GM19025 (cell line): ENCODE results near the gene COMMD9.
"Not testable (repeated sequence)": the region's sequence is repeated elsewhere in the genome, so short reads cannot be mapped to it uniquely, and the experiment has no call there.

Experiments used
- ATAC-seq: cut with Tn5 transposase; IDR thresholded peaks from one replicate; pipeline ENCODE4 v1.9.1; 2021; ENCODE audit warnings: mild to moderate bottlenecking, low read depth, moderate library complexity; ENCODE audit not compliant: unreplicated experiment

COMMD9 gene

DNA sequence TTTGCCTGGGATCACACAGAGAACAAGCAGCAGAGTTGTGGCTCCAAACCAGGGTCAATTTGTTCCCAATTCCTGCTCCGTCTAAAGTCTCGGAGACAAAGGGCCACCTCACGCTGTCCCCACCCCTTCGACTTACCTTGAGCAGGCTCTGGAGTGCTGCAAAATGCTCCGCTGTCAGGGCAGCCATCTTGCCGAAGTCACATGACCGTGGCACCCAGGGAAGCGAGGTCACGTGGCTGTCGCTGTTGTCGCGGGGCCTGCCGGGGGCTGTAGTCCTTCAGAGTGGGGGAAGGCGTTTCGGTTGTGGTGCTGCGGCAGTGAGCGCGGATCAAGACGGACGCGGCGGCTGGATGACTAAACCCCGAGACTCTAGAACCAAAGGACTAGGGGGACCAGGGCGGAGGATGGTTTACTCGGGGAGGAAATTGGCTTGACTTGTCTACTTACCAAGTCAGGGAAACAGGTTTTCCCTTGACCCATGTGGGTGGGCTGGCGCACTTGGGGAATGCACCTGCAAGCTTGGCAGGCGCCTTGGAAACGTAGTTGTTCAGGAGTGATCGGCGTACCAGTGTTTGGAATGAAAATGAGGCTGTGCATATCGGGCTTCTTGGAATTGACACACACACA is at the start of gene COMMD9:
Gene COMMD9, minus strand, starts transcription at position 199 of the 627 bp plus-strand sequence. Its CDS starts 12 bp downstream, at position 187.
- peak; percentile 99 for ATAC-seq

DNA sequence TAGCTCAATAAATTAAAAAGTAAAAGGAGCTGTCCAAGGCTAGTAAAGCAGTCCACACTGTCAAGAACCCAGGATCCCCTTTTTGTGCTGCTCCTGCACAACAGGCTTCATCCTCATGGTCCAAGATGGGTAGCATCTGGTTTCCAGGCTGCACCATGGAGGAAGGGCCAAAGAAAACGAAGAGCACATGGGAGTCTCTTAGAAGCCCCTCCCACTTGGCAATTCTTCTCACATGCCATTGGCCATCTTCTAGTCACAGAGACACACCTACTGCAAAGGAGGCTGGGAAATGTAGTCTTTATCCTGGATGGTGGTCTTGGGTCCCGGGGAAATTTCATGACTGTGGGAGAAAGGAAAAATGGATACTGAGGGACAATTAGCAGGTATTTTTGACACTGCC is 44.7 kb upstream of the COMMD9 start:
- ATAC-seq = no peak

DNA sequence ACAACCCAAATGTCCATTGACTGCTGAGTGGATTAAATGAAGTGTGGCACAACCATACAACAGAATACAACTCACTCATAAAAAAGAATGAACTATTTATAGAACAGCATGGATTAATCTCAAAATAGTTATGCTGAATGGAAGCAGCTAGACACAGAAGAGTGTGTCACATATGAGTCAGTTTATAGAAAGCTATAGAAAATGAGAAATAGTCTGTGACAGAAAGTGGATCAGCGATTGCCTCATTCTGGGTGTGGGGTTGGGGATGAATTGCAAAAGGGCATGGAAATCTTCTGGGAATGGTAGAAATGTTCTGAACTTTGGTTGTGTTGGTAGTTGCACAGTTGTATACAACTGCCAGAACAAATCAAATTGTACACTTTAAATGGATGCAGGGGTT is 44.2 kb upstream of the COMMD9 start:
- no peak for ATAC-seq

DNA sequence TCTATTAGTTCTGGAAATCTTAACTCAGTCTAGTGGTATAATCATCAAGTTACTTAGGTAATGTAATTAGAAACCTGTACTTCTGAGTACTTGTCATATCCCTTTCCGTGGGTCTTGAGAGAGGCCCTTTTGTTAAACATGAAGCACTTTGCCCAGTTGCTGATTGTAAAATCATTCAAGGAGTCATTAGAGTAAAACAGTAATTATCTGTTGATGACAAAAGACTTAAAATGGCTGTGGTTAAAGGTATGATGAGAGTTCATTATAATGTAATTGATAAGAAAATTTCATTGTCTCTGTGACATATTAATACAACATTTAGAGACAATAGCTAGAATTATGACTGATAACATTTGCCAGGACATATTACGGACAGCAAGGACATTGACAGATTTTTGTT is 41.2 kb upstream of the COMMD9 start:
- ATAC-seq = no peak

DNA sequence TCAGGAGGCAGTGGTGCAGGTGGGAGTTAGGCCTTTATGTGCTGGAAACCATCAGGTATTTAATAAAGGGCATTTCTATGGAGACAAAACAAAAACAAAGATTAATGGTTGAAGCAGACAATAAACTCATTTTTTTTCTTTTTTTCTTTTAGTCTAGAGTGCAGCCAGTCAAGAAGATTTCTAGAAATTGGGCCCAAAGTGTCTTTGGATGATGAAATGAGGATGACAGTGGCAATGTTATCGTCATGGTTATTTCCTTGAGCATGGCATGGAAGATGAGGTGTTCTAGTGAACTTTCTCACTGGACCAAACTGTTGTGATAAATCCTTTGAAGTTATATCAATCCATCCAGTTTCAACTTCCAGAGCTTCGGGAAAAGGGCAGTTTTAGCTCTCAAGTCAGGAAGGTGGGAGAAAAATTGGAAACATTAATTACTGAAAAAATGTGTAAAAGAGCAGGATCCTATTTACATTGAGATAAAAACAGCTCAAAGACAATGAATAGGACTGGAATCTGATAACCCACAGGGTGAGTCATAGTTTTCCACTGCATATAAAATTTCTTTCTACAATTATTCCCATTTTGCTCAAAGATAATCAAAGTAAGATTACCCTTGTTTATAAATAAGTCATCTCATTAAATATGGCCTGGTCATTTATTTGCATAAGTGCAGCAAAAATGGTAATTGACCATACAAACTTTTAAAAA is 39.9 kb upstream of the COMMD9 start:
- ATAC-seq = no peak

DNA sequence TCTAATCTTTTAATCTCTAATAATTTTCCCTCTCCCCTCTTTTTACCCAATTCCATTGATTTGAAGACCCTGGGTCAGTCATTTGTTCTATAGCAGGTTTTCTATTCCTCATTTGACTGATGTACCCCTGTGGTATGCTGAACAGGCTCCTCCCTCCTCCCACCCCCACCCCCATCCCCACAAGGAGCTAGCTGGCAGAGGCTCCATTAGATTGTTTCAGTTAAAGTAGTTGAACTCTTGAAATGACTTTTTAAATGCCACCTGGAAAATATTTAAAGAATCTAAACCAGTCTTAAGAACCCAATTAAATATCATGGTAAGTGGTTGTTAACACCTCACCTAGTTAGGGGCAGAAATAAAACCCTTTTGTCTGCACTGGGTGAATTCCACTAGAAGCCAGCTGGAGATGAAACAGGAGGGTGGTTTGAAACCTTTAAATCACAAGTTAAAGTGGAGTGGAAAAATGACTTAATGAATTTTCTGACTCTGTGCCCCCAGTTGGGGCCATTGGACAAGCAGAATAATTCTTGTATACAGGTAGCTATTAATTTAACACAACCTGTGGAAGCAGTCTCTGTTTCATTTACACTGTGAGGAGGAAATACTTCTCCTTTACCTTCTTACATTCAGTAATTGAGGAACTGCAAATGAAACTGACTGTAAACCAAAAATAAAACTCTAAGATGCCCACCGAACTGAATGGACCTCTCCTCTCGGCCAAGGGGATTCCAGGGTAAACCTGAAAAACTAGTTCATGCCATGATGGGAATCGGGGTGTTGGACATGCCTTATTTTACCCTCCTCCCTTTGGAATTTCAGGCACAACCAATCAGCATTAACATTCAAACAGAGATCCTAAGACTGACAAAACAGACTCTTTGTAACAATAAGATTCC is 37.5 kb upstream of the COMMD9 start:
- ATAC-seq = peak; percentile 55

DNA sequence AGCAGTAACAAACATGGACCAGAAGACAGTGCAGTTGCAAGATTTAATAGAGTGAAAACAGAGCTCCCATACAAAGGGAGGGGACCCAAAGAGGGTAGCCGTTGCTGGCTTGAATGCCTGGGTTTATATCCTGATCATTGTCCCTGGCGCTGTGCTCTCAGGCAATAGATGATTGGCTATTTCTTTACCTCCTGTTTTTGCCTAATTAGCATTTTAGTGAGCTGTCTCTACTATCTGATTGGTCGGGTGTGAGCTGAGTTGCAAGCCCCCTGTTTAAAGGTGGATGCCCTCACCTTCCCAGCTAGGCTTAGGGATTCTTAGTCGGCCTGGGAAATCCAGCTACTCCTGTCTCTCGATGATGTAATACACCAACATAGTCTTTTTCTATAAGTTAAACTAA is 36.2 kb upstream of the COMMD9 start:
- not testable (repeated sequence) for ATAC-seq

DNA sequence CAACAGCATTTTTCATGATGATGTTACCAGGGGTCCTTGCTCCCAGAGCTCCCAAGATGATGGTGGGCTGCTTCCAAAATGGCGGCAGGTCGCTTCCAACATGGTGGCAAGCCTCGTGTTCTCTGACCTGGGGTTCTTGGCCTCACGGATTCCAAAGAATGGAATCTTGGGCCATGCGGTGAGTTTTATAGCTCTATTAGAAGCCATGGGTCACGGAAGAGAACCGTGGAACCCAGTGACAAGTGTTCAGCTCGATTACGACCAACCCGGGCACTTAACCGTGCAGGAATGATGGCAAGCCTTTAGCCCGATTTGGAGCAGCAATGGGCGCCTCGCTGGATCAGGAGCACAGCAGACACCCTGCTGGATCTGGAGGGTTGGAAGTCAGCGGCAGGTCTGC is 35.7 kb upstream of the COMMD9 start:
- not testable (repeated sequence) for ATAC-seq

DNA sequence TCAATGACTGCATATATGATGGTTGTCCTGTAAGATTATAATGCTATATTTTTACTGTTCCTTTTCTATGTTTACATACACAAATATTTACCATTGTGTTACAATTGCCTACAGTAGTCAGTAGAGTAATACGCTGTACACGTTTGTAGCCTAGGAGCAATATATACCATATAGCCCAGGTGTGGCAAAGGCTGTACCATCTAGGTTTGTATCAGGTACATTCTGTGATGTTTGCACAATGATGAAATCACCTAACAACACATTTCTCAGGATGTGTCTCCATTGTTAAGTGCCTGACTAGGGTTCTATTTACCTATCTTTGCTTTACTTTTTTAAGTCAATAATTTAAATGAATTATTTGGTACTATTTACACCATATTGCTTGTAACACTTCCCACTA is 28.8 kb upstream of the COMMD9 start:
- ATAC-seq = no peak

DNA sequence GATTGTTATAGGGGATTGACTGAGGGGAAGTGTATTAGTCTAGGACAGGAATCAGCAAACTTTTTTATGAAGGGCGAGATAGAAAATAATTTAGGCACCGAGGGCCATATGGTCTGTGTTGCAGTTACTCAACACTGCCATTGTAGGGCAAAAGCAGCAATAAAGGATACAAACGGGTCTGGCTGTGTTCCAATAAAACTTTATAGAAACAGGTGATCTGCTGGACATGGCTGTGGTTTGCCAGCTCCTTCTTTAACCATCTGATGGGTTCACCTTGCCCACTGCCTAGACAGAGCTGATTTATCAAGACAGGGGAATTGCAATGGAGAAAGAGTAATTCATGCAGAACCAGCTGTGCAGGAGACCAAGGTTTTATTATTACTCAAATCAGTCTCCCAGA is 26.8 kb upstream of the COMMD9 start:
- no peak for ATAC-seq

DNA sequence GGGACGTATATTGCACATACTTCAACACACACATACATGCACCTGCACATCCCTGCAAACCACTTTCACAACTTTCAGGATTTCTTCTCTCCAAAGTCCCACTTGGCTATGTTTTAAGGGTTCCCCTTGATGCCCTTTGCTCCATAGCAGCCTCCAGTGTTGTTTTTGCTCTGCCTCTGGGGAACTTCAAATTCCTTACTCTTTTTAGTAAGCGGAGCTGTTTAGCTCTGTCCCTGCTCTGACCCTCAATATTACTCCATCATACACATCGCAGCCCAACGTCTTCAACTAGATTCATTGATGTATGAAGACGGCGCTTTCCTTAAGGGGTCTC is 25.2 kb upstream of the COMMD9 start:
- ATAC-seq = no peak

DNA sequence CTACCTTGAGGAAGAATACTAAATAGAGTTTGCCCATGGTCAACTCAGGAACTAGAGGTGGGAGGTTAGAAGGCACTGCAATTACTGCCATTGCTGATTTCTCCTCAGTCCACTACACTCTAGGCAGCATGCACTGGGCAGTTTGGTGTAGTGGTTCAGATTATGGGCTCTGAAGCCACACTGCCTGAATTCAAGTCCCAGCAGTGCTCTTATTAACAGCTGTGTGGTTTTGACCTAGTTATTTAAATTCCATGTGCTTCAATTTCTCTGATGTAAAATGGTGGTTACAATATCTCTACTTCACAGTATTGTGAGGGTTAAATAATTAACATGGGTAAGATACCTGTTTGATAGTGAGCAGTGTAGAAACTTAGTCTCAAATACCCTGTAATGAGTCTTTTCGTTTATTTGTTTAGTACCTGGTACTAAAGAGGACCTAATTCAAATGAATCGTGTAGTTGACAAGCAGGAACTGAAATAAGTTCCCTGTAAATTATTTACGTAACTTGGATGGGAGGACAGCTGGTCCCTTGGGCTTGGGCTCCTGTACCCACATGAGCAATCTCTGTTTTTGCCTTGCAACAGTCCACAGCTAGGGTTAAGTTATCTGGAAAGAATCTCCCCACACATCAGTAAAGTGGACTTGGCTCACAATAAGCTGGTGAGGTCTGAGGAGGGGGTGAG is 24.7 kb upstream of the COMMD9 start:
- peak; percentile 68 for ATAC-seq

DNA sequence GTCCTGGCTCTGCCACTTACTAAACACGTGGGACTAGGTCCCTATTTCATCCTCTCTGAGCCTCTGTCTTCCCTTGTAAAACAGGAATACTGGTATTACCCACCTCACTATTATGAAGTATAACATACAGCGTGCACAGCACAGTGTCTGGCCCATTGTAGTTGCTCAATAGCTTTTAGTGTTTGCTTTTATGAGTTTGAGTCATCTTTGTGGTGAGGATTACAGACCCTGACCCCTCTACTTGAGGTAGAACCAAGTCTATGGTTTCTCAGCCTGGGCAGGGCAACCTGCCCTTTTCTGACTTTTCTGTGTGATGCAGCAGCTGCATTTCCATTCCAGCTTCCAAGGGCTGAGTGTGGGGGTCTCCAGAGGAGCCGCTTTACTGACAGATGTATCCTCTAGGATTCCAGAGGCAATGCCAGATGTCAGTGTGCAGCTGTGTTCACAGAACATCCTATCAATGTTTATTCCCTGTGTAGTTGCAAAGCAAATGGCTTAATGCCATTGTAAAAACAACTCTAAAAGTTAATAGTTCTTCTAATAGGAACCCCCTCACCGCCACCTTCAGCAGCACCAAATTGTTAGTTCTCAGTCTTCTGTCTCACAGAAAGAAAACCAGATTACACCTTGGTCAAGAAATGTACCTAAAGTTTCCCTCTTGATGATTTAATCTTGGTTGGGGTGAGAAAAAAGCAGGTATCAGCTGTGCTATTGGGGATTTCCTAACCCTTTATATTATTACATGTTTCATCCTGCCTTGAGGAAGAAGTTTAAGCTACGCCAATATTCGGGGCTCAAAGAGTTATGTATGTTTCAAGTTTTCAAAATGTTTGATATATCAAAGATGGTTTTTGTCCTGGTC is 23.6 kb upstream of the COMMD9 start:
- ATAC-seq = no peak

DNA sequence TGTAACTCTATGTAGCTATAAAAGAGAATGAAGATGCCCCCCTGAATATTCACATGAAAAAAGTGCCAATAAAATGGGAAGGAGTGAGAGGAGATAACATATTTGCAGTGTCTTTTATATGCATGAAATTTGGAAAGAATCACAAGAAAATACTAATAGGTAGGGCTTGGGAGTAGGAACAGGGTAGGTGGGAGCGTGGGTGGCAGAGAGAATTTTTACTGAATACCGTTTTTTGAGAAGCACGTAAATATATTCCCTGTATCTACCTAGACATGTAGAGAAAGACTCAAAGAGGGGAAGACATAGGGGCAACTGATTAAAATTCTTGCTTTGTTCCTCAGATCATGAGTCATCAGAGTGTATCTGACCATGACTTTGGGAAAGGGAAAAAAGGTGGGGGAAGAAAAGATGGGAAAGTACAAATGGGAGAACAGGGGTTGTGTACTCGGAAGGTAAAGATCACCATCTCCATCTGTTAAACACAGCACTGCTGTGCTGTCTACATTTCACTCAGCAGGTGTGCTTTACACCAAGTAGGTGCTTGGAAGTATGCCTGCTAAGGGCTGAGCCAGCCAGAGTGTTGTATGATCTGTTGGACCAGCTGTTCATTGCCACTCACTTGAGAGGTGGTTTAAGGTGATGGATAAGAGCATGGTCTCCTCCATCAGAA is 22.8 kb upstream of the COMMD9 start:
- ATAC-seq = no peak

DNA sequence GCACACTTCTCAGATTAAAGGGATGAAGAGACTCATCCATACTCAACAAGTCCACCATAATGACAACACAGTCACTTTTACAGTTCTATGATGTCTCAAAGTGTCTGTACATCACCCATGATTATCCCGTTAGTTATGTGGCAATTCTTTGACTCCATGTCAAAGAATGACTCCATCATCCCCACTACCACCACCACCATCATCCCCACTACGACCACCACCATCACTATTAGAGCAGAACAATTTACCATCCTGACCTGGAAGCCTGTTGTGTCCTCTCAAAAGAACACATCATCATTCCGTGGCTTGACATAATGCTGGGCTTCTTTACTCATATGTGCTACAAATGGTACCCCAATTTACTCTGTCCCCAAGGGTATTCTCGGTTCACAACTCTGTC is 20.6 kb upstream of the COMMD9 start:
- ATAC-seq = no peak

DNA sequence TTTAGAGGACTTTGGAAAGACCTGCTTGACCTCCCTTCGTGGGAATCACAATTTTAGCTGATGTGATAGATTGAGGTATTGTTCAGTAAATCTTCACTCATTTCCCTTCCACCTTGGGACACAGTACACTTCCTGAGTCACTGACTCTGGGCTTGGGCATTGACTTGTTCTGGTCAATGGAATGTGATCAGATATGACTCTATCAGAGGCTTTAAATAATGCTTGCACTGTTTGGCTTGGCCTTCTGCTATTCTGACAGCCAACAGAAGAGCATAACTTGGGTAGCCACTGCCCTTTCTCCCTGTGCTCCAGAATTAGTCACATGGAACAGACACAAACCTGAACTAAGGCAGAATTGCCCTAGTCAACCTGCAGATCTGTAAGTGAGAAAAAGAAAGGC is 19.4 kb upstream of the COMMD9 start:
- ATAC-seq = no peak

DNA sequence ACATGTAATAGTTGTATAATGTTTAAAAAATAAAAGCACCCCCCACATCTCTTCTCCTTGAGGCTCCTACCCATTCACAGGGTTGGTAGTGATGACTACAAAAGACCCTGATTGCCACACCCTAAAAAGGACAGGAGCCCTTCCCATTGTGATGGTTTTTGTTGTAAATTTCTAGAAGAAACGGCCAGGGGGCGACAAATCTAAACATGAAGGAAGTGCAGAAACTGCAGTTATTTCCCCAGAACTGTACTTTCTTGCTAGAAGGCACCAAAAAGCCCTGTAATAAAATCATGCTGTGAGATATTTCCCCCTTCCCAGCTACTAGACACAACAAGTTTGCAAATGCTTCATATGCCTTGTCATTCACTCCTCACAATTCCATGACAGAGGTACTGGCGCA is 17.7 kb upstream of the COMMD9 start:
- ATAC-seq = no peak

DNA sequence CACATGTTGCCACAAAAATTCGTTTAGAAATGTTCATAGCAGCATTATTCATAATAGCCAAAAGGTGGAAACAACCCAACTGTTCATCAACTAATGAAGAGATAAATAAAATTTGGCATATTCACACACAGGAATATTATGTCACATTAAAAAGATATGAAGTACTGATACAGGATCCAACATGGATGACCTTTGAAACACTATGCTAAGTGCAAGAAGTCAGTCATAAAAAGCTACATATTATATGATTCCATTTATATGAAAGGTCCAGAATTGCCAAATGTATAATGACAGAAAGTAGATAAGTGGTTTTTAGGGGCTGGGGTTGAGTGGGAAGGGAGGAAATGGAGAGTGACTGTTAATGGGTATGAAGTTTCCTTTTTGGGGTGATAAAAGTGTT is 15.8 kb upstream of the COMMD9 start:
- no peak for ATAC-seq

DNA sequence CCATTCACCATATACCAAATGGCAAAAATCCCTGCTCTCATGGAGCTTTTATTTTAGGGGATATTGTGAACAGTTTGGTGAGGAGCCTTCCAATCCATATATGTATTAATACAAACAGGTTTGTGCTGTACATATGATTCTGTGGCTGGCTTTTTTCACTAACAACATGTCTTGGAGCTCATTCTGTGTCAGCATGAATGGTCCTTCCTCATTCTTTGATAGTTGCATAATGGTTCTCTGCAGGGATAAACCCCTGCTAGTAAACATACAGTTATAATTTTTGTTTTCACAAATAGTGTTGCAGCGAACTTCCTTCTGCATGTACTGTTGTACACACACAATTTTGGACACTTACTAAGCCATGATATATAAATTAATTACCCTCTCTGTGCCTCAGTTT is 15.1 kb upstream of the COMMD9 start:
- no peak for ATAC-seq

DNA sequence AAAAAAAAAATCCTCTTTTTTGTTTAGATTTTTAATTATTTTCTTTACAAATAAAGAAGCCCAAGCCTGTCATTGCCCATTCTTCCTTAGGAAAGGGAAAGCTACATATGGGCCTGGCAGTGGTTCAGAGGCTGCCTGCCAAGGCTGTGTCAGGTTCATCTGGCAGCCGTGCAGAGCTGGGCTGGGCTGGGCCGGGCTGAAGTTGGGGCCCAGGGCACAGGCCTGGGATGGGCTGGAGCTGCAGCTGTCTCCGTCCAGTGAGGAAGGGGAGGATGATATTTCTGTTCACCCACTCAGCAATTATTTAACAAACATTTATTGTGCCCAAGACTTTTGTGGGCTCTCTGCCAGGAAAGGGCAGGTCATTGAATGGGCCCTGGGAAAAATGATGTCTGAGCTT is 11.4 kb upstream of the COMMD9 start:
- no peak for ATAC-seq
